Measurements from ENCODE around the gene SLC35A4. TPM values are rescaled to one million over a fixed set of nuclear protein-coding genes. Genes with fewer than 3 reads are reported as not detected.
A peak's percentile ranks its signal among the peaks of the same experiment; 100 is the strongest.

SLC35A4 gene
- polyA plus RNA-seq, 1 donor (not counting 4 experiments of a cell fraction or from before 2014, with no cell fraction given), result 63.1 TPM

- H3K27me3 ChIP-seq (ENCODE audit: control insufficient read depth, extremely low read depth, insufficient read depth, low read length), result no peaks in the 10 kb centered on the region
- H3K79me2 ChIP-seq (ENCODE audit: control insufficient read depth, insufficient read depth, low read length), result no peaks in the 10 kb centered on the region
- no peaks in the 10 kb centered on the region for H3K9me3 ChIP-seq (ENCODE audit: control insufficient read depth, low read depth, low read length)
- H3K4me3 ChIP-seq (ENCODE audit: control insufficient read depth in 2 of 3, extremely low read depth in 1 of 3, insufficient read depth in 2 of 3, low read depth in 1 of 3, low read length in 3 of 3), result no peak overlapping the region
- TF ChIP-seq EZH2 (IDR thresholded peaks at IDR 0.05; ENCODE audit: low read length), result no peak
- TF ChIP-seq, protein P1, sequence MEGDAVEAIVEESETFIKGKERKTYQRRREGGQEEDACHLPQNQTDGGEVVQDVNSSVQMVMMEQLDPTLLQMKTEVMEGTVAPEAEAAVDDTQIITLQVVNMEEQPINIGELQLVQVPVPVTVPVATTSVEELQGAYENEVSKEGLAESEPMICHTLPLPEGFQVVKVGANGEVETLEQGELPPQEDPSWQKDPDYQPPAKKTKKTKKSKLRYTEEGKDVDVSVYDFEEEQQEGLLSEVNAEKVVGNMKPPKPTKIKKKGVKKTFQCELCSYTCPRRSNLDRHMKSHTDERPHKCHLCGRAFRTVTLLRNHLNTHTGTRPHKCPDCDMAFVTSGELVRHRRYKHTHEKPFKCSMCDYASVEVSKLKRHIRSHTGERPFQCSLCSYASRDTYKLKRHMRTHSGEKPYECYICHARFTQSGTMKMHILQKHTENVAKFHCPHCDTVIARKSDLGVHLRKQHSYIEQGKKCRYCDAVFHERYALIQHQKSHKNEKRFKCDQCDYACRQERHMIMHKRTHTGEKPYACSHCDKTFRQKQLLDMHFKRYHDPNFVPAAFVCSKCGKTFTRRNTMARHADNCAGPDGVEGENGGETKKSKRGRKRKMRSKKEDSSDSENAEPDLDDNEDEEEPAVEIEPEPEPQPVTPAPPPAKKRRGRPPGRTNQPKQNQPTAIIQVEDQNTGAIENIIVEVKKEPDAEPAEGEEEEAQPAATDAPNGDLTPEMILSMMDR (optimal IDR thresholded peaks at IDR 0.05 in 1 of 3, IDR thresholded peaks at IDR 0.05 in 1 of 3, conservative IDR thresholded peaks at IDR 0.05 in 1 of 3; ENCODE audit: extremely low read depth in 1 of 3, insufficient read depth in 2 of 3, low read length in 3 of 3), result no peak
- no peak overlapping the region for H2AFZ ChIP-seq (ENCODE audit: control insufficient read depth, low read length)
- H3K36me3 ChIP-seq (ENCODE audit: control insufficient read depth in 2 of 2, extremely low read depth in 1 of 2, insufficient read depth in 2 of 2, low read length in 2 of 2), result peaks cover 0 to 2% of the 10 kb centered on the region in 2 experiments
- no peaks in the 10 kb centered on the region for H3K9me1 ChIP-seq (ENCODE audit: control insufficient read depth, extremely low read depth, insufficient read depth, low read length)
- H3K4me1 ChIP-seq (ENCODE audit: control insufficient read depth, extremely low read depth, insufficient read depth, low read length), result no peaks in the 10 kb centered on the region
- dilution Hi-C loops (cut with MboI; ENCODE audit: extremely low pct_ligation_motif_present, low sequenced_read_pairs), result no loop called here
- DNase-seq (ENCODE audit: low read depth, low spot score) (no peak), FAIRE-seq (no peak)
- H3K27ac ChIP-seq (ENCODE audit: control insufficient read depth, insufficient read depth, low read length), result no peak overlapping the region
- no peaks in the 10 kb centered on the region for H4K20me1 ChIP-seq (ENCODE audit: control insufficient read depth, extremely low read depth, insufficient read depth, low read length)
- no peak overlapping the region for H3K4me2 ChIP-seq (ENCODE audit: control insufficient read depth, extremely low read depth, insufficient read depth, low read depth, low read length)
- no peak overlapping the region for H3K9ac ChIP-seq (ENCODE audit: control insufficient read depth, extremely low read depth, insufficient read depth, low read length)
These were observed 9.5 kb downstream of the SLC35A4 start for GRCh38 chr5:140574165-140574564.

- Histone ChIP-seq H3K4me1 (ENCODE audit: control insufficient read depth, extremely low read depth, insufficient read depth, low read length) (no peaks in the 10 kb centered on the region), H3K27ac (ENCODE audit: control insufficient read depth, insufficient read depth, low read length) (no peak overlapping the region), H3K9me3 (ENCODE audit: control insufficient read depth, low read depth, low read length) (no peaks in the 10 kb centered on the region), H2AFZ (ENCODE audit: control insufficient read depth, low read length) (no peak overlapping the region), H3K36me3 (ENCODE audit: control insufficient read depth in 2 of 2, extremely low read depth in 1 of 2, insufficient read depth in 2 of 2, low read length in 2 of 2) (peaks cover 0 to 2% of the 10 kb centered on the region in 2 experiments), H3K9ac (ENCODE audit: control insufficient read depth, extremely low read depth, insufficient read depth, low read length) (no peak overlapping the region), H3K4me3 (ENCODE audit: control insufficient read depth in 2 of 3, extremely low read depth in 1 of 3, insufficient read depth in 2 of 3, low read depth in 1 of 3, low read length in 3 of 3) (no peak overlapping the region), H3K27me3 (ENCODE audit: control insufficient read depth, extremely low read depth, insufficient read depth, low read length) (no peaks in the 10 kb centered on the region), H3K9me1 (ENCODE audit: control insufficient read depth, extremely low read depth, insufficient read depth, low read length) (no peaks in the 10 kb centered on the region), H3K4me2 (ENCODE audit: control insufficient read depth, extremely low read depth, insufficient read depth, low read depth, low read length) (no peak overlapping the region), H3K79me2 (ENCODE audit: control insufficient read depth, insufficient read depth, low read length) (no peaks in the 10 kb centered on the region), H4K20me1 (ENCODE audit: control insufficient read depth, extremely low read depth, insufficient read depth, low read length) (no peaks in the 10 kb centered on the region)
- dilution Hi-C loops (cut with MboI; ENCODE audit: extremely low pct_ligation_motif_present, low sequenced_read_pairs), result no loop called here
- DNase-seq (ENCODE audit: low read depth, low spot score) (no peak), FAIRE-seq (no peak)
- TF ChIP-seq, protein P1 (optimal IDR thresholded peaks at IDR 0.05 in 1 of 3, IDR thresholded peaks at IDR 0.05 in 1 of 3, conservative IDR thresholded peaks at IDR 0.05 in 1 of 3; ENCODE audit: extremely low read depth in 1 of 3, insufficient read depth in 2 of 3, low read length in 3 of 3), result peak; percentile 34 to 75 (median 47)
- TF ChIP-seq EZH2 (IDR thresholded peaks at IDR 0.05; ENCODE audit: low read length), result no peak
These were observed 10.7 kb downstream of the SLC35A4 start for GRCh38 chr5:140575309-140575708.
